ENCODE measurements around the gene MGAT2.

MGAT2 gene

DNA sequence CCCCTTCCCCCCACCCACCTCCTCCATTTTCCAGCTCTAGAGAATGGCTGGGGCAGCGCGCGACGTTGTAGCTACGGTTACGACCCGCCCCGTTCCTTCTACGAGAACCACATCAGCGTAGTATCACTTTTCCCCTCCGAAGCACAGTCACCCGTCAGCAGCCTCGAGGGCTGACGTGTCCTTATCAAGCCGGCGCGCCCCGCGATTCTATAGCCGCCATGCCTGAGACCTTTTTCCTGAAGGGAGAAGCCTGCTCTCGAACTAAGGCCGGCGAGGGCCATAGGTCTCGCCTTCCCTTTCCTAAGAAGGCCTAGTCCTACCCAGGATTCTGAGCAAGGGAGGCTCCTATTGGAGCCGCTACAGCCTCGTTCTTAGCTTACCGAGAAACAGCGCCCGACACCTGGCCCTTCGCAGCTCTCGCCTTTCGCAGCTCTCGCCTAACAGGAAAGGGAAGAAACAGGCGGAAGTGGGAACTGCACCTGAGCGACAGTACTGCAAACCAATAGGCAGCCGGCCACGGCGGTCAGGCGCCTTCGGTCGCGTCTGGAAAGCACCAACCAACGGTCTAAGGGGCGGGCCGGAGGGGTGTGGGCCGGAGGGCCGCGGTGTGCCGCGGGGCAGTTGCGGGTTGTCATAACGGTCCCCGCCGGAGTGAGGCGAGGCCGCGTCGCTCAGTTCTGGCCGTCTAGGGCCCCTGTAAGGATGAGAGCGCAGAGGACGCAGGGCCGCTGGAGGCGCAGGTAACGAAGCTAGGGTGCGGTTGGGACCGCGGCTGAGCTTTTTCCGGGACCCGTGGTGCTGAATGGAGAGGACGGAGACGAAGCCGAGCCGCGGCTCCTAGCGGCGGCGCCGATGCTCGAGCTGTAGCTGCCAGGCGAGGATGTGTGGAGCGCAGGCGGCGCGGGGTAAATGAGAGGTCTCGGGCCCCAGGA lies at the start of gene MGAT2, which contains the start of gene RPL36AL:
MGAT2 (plus strand) TSS at position 618 of the 932 bp plus-strand sequence. CDS start 470 bp downstream, outside the sequence.
RPL36AL (minus strand) TSS at position 445 of the 932 bp plus-strand sequence. CDS start 1,522 bp downstream, outside the sequence.
- DNase-seq = peak; percentile 95

DNA sequence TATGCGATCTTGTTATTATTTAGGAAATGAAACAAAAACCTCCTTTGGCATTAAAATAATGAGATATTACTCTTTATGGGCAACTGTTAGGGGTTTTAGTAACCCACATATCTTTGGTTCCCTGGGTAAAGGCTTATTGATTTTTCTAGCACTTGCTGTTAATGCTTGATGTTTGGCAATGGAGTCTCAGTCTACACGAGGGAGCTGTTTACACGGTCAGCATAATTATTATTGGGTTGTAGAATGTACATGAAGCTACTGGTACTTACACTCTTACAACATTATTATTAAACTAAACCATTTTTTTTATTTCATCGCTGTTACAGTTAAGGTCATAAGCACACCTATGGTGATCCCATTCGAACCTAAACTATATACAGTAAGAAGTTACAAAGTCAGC lies 46.6 kb upstream of the MGAT2 start:
- DNase-seq = no peak

DNA sequence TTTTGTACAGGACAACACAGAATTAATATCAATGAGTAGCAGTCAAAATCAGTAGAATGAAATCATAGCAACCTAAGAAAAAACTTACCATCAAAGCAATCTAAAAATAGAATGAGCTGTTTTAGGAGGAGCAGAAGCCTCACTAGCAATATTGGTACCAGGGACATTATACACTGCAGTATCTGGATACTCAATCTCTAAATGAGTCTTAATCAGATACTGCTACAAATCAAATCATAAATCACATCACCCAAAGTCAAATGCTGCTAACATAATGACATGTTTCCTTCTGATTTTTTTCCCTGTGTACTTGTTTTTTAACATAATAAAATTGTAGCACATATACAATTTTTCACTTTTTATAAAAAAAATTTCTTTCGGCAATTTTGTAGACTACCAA lies 42.5 kb upstream of the MGAT2 start:
- no peak for DNase-seq

DNA sequence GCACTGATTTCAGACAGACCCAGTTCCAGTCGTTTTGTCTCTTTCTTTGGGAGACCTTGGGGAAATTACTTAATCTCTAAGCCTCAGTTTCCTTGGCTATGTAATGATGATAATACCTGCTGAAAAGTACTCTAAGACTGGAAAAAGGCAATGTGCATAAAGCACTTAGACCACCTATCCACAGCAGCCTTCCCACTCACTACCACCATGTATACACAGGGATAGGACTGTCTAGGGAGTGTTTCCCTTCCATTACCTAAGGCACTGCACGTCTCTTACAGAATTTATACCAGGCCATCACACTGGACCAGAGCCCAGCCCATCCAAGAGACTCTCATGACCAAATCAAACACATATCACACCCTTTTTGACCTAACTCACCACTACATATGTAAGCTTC lies 40.8 kb upstream of the MGAT2 start:
- no peak for DNase-seq

DNA sequence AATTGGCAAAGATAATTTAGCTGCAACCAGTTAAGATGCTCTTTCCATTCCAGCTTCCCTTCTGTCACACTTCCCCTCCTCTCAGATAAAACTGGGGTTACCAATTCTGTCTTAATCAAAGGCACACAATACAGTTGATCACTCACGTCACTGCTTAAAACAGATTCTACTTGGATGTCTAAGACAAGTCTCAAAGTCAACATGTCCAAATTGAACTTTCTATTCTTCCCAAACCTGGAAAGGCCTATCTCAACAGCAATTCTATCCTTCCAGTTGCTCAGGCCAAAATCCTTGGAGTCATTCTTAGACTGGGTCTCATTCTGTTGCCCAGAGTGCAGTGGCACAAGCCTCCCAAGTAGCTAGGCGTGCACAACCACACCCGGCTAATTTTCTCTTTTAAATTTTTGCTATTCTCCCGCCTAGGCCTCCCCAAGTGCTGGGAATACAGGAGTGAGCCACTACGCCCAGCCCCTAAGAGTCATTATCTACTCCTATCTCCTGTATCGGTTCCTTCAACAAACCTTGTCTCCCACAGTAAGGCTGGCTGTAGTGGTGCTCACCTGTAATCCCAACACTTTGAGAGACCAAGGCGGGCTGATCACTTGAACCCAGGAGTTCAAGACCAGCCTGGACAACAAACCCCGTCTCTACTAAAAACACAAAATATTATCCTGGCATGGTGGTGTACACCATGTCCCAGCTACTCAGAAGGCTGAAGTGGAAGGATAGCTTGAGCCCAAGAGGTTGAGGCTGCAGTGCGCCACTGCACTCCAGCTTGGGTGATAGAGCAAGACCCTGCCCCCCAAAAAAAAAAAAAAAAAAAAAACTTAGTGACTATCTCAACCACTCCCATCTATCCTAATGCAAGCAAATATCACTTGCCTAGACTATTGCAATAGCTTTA lies 39.1 kb upstream of the MGAT2 start:
- DNase-seq = no peak

- peak; percentile 4 for DNase-seq
Observed at GRCh38 chr14:49582113-49582977, 38.3 kb upstream of the MGAT2 start.

GRCh38 chr14:49583629-49584028 lies 37.0 kb upstream of the MGAT2 start:
- no peak for DNase-seq

- no peak for DNase-seq
Observed at GRCh38 chr14:49584058-49584457, 36.5 kb upstream of the MGAT2 start.

DNA sequence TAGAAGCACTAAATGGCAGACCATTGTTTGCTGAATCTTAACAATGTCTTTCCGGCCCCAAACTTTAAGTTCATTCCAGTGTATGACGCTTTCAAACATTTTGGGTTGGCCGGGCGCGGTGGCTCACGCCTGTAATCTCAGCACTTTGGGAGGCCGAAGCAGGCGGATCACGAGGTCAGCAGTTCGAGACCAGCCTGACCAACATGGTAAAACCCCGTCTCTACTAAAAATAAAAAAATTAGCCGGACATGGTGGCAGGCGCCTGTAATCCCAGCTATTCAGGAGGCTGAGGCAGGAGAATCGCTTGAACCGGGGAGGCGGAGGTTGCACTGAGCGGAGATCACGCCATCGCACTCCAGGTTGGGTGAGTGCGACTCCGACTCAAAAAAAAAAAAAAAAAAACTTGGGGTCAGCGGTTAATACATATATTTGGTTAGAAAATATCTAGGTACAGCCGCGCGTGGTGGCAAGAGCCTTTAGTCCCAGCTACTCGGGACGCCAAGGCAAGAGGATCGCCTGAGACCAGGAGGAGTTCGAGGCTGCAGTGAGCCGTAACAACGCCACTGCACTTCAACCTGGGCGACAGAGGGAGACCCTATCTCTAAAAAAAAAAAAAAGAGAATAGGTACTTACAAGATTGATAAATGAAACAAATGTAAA lies 35.5 kb upstream of the MGAT2 start:
- DNase-seq = peak; percentile 30

- peak; percentile 99 for DNase-seq
Observed at GRCh38 chr14:49585803-49586672, 34.6 kb upstream of the MGAT2 start, which contains the start of gene RPS29. Gene RPS29, minus strand, starts transcription at chr14:49586380. Its CDS starts 34 bp downstream, at chr14:49586346.

- peak; percentile 83 for DNase-seq
Observed at GRCh38 chr14:49586673-49587460, 33.7 kb upstream of the MGAT2 start.

- no peak for DNase-seq
Observed at GRCh38 chr14:49589387-49589786, 31.2 kb upstream of the MGAT2 start.

- no peak for DNase-seq
Observed at GRCh38 chr14:49593016-49593415, 27.6 kb upstream of the MGAT2 start.

- no peak for DNase-seq
Observed at GRCh38 chr14:49594347-49595091, 26.1 kb upstream of the MGAT2 start.

DNA sequence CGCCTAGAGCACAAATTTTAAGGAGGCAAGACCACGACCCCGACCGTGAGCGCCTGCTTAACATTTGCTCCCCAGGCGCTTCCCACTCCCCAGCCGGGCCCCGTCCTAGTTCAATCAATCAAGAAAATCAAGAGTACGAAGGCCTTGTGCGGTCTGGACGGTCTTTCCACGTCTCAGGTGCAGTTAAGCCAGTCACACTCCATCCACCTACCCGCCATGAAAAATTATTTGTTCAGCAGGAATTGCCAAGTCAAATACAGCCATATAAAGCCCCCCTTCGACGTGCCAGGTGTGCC lies 22.5 kb upstream of the MGAT2 start:
- DNase-seq = no peak

DNA sequence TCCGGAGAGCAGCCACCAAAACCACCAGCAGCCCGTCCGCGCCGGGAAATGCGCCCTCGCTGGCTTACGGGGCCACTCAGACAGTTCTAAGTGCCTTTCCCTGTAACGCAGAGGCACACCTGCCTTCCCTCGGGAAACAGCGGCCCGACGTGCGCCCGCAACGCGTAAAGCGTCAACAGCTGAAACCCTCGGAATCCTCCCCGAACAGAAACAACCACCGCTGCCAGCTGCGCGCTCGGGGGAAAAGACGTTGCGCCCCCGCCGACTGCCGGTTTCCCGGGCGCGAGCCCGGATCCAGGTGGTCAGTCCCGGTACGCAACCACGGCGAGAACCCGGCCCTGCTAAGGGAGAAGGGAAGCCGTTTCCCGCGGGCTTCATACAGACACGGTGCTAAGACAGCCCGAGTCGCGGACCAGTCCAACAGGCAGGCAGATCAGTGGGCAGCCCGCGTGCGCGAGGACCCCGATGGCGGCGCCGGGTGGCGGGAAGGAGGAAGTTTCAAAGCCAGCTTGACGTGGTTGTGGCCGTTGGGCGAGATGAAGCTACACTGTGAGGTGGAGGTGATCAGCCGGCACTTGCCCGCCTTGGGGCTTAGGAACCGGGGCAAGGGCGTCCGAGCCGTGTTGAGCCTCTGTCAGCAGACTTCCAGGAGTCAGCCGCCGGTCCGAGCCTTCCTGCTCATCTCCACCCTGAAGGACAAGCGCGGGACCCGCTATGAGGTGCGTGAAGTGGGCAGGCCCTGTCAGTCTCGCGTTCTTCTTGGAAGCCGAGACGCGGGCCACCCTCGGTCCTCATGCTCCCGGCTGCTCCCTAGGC lies 21.9 kb upstream of the MGAT2 start, which contains the start of gene LRR1:
LRR1 (plus strand) TSS at position 456 of the 816 bp plus-strand sequence; CDS start at position 537, 81 bp downstream.
- peak; percentile 87 for DNase-seq

DNA sequence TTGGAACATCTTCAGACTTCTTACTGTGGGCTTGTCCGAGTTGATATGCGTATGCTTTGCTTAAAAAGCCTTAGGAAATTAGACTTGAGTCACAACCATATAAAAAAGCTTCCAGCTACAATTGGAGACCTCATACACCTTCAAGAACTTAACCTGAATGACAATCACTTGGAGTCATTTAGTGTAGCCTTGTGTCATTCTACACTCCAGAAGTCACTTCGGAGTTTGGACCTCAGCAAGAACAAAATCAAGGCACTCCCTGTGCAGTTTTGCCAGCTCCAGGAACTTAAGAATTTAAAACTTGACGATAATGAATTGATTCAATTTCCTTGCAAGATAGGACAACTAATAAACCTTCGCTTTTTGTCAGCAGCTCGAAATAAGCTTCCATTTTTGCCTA lies 13.0 kb upstream of the MGAT2 start:
- DNase-seq = no peak

- no peak for DNase-seq
Observed at GRCh38 chr14:49612251-49612650, 8.3 kb upstream of the MGAT2 start.

Measured in CD4-positive, alpha-beta T cell treated with Interleukin-12 subunit alpha and Interleukin-12 subunit beta, for 1 hour (primary cell).